Astrocyte of the spinal cord (primary cell): Measurements from ENCODE around the gene SNX15.

Source experiments
- DNase-seq: peaks from one replicate; pipeline ENCODE4 v3.0.0; 2011; ENCODE audit warnings: low read depth, low spot score
- H3K4me3 ChIP-seq: 2 replicates; pipeline ENCODE4 v1.5.1; 2011; ENCODE audit warnings: low read depth, mild to moderate bottlenecking, low read length, moderate library complexity
- CTCF ChIP-seq: IDR thresholded peaks from 2 replicates; pipeline ENCODE4 v1.5.1; 2012; ENCODE audit warnings: low read depth, mild to moderate bottlenecking, low read length, inconsistent platforms
- in situ Hi-C: cut with HindIII; loops from 2 replicates; pipeline ENCODE4 v1.10.0; 2017; ENCODE audit warnings: low sequenced_read_pairs

The SNX15 gene

GRCh38 chr11:65065851-65066250 lies 38.6 kb downstream of the SNX15 start:
- DNase-seq, result no peak
- TF ChIP-seq CTCF, result no peak
- no peak overlapping the region for H3K4me3 ChIP-seq
- in situ Hi-C loops, result no loop called here

- no peak overlapping the region for H3K4me3 ChIP-seq
- no peak for TF ChIP-seq CTCF
- no peak for DNase-seq
- in situ Hi-C loops, result no loop called here
Measured at GRCh38 chr11:65066315-65066714, 39.1 kb downstream of the SNX15 start.

GRCh38 chr11:65066805-65067291 lies 39.6 kb downstream of the SNX15 start:
- in situ Hi-C loops, result no loop called here
- TF ChIP-seq CTCF, result no peak

GRCh38 chr11:65067446-65067845 lies 40.2 kb downstream of the SNX15 start:
- no peak for TF ChIP-seq CTCF
- no peak overlapping the region for H3K4me3 ChIP-seq
- DNase-seq, result no peak
- in situ Hi-C loops, result no loop called here

More at GRCh38 chr11:65066805-65067291, 39.6 kb downstream of the SNX15 start:
- H3K4me3 ChIP-seq, result no peak overlapping the region
- no peak for DNase-seq

- in situ Hi-C loops, result no loop called here
- no peak overlapping the region for H3K4me3 ChIP-seq
- no peak for DNase-seq
- TF ChIP-seq CTCF, result no peak
Measured at GRCh38 chr11:65069217-65069616, 42.0 kb downstream of the SNX15 start.

GRCh38 chr11:65071907-65072630 lies 44.8 kb downstream of the SNX15 start:
- DNase-seq, result no peak
- no peak for TF ChIP-seq CTCF
- no peak overlapping the region for H3K4me3 ChIP-seq
- in situ Hi-C loops, result no loop called here
